Activated T-cell treated with anti-CD3 and anti-CD28 coated beads, Interleukin-2, amount 50 U/mL, for 48 hours (primary cell): ENCODE data around the gene NDUFA5.

ENCODE experiments used
- DNase-seq, 2 experiments: peaks; one replicate each; pipeline ENCODE4 v3.0.0-alpha.2; 2020

The NDUFA5 gene

GRCh38 chr7:123500878-123501489 is 56.6 kb downstream of the NDUFA5 start:
- DNase-seq, result no peak

DNA sequence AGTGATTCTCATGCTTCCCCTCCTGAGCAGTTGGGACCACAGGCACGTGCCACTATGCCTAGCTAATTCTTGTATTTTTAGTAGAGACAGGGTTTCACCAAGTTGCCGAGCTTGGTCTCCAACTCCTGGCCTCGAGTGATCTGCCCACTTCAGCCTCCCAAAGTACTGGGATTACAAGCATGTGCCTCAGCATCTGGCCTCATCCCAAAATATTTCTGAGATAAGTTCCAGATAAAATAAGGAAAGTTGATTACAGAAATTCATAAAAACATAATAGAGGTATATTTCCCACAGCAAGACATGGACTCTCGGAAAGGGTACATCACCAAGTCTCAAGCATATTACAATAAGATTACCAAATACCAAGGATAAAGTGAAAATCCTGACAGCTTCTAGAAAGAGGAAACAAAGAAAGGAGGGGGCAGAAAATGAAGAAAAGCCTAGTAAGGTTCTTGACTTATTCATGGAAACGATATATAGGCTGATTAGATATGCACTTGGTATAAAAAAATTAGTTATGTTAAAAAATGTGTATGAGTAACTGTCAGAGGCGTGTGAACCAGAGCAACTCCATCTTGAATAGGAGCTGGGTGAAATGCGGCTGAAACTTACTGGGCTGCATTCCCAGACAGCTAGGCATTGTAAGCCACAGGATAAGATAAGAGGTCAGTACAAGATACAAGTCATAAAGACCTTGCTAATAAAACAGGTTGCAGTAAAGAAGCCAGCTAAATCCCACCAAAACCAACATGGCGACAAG is 58.2 kb downstream of the NDUFA5 start:
- no peak for DNase-seq

DNA sequence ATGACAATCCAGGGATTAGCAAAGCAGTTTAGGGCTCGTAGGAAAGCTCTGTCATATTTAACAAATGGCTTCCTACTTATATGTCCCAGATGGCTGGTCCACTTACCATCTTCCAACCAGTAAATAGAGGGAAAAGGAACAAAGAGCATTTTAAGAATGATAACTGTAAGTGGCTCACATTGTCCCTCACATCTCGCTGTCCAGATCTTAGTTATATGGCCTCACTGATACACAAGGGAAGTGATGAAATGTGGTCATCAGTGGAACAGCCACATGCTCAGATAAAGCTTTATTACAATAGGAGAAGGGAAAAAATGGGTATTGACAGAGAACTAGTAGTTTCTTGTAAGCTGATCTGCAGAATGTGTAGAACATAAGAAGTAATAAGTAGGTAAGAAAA is 59.0 kb downstream of the NDUFA5 start:
- DNase-seq, result no peak

GRCh38 chr7:123498031-123498430 is 59.6 kb downstream of the NDUFA5 start:
- DNase-seq, result no peak

DNA sequence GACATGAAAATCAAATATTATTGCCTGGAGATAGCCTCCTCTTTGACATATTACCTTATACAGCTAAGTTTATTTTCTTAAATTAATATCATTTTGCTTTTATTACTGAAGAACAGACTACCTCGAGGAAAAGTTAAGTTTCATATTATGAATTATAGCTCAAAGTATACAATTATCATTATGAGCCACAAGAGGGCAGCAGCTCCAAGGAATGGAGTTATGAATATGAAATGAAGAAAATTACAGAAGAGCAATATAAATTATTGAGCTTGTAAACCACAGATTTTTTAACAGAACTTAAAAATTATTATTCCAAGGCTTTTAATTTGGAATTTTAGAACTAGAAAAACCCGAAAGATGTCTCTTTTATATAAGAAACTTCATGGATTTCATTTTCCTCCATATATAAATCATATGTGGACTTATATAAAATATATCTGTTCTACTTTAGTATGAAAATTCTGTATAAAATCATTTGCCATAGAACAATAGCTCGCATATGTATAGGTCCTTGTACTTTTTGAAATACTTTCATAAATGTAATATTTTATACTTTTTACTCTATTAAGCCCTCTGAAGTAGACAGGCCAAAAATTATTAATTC is 63.3 kb downstream of the NDUFA5 start:
- DNase-seq, result no peak

GRCh38 chr7:123492485-123492884 is 65.1 kb downstream of the NDUFA5 start:
- DNase-seq, result no peak
